HG03439 (cell line): ENCODE results near the gene ZNF593.

Experiments used
- ATAC-seq: cut with Tn5 transposase; IDR thresholded peaks from one replicate; pipeline ENCODE4 v1.9.1; 2021; ENCODE audit warnings: mild to moderate bottlenecking, moderate library complexity; ENCODE audit not compliant: unreplicated experiment

Gene ZNF593

GRCh38 chr1:26200413-26200812, 30.7 kb downstream of the ZNF593 start:
- ATAC-seq: no peak

GRCh38 chr1:26203642-26204318, 34.1 kb downstream of the ZNF593 start:
- ATAC-seq: no peak

GRCh38 chr1:26210147-26210870, 40.6 kb downstream of the ZNF593 start:
- no peak for ATAC-seq

GRCh38 chr1:26212726-26213125, 43.0 kb downstream of the ZNF593 start:
- ATAC-seq: no peak

GRCh38 chr1:26213335-26213905, 43.7 kb downstream of the ZNF593 start:
- ATAC-seq: no peak

- no peak for ATAC-seq
Observed at GRCh38 chr1:26215246-26215645, 45.5 kb downstream of the ZNF593 start.

- no peak for ATAC-seq
Observed at GRCh38 chr1:26218906-26219494, 49.3 kb downstream of the ZNF593 start.
